HG03095 (cell line): ENCODE measurements around the gene NCOR2.

Source experiments
- ATAC-seq: cut with Tn5 transposase; IDR thresholded peaks from one replicate; pipeline ENCODE4 v1.9.1; 2021; ENCODE audit warnings: moderate library complexity; ENCODE audit not compliant: unreplicated experiment

Gene NCOR2

DNA sequence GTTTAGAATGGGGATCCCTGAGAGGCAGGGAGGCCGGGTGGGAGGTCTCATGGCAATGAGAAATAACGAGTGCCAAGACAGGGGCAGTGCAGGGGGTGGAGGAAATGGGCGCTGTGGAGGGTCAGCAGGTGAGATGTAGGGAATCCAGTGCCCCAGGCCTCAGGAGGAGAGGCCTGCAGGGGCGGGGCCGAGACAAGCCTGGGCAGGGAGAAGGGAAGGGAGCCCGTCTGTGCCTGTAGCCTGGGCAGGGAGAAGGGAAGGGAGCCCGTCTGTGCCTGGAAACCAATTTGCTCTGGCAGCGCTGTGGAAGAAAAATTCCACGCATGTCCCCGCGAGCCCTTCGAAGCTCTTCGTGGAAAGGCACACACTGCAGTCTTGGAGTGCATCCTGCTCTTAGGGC is 10.6 kb upstream of the NCOR2 start:
- ATAC-seq = no peak

DNA sequence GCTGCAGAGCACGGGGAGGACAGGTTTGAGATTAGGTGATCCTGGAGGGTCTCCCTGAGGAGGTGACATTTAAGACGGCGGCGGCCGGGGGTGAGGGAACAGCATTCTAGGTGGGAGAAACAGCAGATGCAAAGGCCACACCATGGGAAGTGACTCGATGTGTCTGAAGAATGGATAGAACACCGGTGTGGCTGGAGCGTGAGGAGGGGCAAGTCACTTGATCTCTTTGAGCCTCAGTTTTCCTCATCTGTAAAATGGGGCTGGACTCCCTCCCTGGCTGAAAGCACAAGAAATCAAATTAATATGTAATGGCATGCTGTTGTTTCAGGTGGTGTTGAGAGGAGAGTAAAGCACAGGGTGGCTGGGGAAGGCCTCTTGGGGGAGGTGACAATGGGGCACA is 10.0 kb upstream of the NCOR2 start:
- ATAC-seq = no peak

GRCh38 chr12:124576061-124576650 is 8.7 kb upstream of the NCOR2 start:
- no peak for ATAC-seq

GRCh38 chr12:124573839-124574786 is 6.7 kb upstream of the NCOR2 start:
- no peak for ATAC-seq

DNA sequence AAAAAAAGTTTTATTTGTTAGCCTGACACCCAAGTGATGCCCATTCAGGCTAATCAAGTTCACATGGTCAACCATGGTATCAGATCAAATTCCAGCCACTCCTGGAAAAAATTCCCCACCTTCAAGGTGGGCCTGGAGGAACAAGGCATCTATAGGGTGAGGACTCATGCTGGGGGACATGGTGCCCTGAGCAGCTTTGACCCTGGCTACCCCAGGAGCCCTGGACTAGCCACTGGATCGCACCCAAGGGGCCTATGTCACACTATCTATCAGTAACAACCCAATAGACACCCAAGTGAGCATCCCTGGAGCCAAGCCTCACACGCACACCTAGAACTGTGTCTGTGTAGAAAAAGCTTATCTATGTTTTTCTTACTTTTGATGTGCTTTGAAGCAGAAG is 4.1 kb upstream of the NCOR2 start:
- ATAC-seq = no peak

- no peak for ATAC-seq
Measured at GRCh38 chr12:124570810-124571209, 3.4 kb upstream of the NCOR2 start.

DNA sequence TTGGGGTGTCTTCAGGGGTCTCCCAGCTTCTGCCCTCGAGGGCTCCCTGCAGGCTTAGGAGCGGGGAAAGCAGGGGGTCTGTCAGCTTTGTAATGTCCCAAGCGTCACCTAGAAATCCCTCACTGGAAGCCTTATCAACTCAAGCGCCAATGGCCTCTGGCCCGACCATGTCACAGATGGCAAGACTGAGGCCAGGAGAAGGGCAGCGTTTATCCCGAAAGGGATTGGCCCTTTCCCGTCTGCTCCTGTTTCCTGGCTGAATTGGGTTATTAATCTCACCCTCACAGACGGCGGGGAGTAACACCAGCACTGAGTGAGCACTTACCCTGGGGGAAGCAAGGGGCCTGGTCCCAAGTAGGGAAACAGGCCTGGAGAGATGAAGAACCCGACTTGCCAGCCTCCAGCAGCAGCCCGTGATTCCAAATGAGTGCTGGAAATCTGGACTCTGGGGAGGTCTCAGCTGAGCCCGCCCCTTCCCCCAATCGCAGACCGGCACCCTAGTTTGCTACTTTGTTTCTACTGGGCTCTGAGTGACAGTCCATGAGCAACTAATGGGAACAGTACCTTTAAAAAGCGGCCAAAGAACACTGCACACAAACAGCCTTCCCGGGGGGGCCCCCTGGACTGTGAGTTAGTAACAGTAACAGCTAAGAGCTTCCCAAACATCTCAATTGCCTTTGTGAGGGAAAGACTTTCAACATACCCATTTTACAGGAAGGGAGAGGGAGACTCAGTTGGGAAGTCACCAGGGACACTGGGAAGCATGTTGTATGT is 2.1 kb upstream of the NCOR2 start:
- ATAC-seq = no peak

DNA sequence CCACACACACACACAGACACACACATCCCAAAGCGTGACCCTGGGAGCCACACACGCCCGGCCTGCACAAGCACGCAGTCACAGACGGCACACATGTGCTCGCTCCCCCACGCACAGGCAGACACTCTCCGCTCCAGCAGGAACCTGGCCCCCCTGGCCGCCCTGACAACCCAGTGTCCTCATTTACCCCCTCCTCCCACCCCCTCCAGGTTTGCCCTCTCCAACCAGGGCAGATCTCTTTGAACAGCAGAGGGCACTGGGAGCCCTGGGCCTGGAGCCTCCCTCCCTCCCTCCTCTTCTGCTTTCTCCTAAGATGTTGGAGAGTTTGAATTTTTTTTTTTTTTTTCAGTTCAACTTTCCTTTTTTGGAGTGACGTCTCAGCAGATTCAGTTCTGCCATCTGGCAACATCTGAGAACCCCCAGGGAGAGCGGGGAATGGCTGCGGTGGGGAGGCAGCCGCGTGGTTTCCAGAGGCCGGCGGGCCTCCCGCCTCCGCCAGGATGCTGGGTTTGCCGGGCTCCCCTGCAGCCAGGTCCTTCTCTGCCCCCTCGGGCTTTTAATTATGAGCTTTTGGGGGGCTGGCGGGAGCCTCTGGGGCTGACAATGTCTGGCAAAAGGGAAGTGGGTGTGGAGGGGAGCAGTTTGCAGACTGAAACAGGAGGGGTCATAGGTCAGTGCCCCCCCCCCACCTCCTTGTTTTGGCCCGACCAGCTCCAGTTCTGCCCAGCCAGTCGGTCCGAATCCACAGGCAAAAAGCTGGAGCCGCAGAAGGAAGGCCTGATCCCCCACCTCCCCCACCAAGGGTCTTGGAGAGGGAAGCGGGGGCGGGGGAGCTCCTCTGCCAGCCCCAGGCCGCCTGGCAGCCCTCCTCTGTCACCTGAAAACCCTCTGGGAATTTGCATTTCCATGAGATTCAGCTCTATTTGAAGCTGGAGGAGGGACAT is 1.3 kb upstream of the NCOR2 start:
- ATAC-seq = no peak

- peak; percentile 40 for ATAC-seq
Measured at GRCh38 chr12:124567673-124568373, 411 bp upstream of the NCOR2 start.

DNA sequence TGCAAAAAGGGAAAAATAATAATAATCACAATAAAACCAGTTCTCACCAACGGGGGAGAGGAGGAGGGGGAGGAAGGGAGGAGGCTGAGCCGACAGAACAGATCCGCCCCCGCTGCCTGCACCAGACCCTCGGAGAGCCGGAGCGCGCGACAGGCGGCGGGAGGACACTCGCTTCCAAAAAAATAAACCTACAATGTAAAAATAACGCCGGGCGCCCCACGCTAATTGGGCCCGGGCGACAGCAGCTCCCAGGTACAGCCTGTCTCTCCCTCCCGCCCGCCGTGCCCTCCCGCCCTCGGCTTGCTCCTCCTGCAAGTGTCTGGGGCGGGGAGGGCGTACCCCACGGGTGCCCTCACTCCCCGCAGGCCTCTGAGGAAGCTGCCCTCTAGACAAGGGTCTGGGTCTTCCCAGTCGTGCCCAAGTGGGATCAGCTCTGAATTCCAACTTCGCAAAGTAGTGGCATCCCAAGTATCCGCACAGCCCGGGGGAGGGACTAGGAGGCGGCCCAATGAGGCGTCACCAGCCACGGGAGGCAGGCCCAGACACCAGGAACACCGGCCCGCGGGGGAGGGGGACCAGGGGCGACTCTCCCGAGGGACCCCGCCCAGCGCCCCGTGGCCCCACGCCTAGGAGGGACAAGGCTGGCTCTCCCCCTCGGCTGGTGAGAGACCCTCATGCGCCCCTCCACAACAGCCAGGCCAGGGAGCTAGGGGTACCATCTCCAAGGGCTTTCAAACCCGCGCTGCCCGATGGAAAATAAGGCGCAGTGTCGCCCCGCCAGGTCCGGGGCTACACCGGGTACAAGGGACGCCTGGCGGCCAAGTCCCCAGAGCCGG is 1.0 kb downstream of the NCOR2 start:
- peak; percentile 35 for ATAC-seq

DNA sequence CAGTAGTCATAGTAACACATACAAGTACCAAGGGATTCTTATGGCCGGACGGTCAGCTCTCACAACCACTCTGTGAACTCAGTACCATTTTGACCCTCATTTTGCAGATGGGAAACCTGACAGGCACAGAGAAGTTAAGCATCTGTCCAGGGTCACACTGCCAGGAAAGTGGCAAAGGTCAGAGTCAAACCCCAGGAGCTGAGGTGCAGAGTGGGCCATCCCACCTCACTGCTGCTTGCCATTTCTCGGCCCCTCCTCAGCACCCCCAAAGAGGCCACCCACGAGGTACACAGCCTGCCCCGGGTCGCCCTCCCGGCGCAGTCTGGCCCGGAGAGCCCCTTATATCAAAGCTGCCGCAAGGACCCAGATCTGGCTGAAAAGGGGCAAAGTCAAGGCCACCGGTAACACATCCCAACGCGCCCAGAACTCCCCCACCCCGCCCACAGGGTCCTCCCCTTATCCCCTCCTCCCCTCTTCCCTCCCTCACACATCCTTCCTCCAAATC is 1.7 kb downstream of the NCOR2 start:
- no peak for ATAC-seq

GRCh38 chr12:124564971-124565491 is 2.4 kb downstream of the NCOR2 start:
- no peak for ATAC-seq

DNA sequence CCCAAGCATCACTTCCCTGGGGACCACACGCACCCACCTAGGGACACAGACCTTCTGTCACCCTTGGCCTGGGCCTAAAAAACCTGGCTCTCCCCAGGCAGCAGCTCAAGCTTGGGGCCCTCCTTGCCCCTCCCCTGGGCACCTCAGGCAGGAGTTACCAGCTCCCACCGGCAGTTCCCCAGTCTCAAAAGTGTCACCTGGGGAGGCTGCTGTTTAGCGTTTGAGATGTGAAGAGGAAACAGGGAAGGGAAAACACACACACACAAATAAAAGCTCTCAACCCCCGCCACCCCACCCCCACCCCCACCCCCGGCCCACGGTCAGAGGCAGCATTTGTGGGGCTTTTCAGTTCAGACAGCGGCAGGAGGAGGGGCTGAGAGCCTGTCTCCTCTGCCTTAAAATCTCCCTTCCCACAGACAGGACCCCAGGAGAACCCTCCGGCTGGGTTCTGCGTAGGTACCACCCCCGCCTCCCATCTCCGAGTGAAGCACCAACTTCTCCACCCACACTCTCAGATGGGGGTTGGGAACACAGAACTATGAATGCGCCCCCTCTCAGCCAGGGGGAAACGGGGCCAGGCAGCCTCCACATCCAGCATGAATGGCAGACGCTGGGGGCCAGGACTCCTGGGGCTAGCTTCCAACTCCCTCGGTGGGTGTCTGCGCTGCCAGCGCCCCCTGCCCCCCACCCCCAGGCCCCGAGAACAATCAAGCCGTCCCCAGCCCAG is 3.0 kb downstream of the NCOR2 start:
- ATAC-seq = no peak

DNA sequence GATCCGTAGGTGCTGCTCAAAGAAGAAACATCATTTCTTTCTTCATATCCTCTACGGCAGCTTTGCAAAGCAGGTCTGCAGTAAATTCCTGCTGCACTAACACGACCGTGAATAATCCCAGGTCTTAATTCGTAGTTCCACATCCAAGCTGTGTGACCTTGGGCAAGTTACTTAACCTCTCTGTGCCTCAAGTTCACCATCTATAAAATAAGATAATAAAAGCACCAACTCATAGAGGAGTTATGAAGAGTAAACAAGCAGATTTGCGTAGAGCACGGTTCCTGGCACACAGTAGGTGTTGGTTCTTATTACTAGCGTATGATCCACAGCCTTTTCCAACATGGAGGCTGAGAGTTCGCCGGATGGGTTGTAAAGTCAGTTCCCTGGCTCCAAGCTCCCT is 3.6 kb downstream of the NCOR2 start:
- no peak for ATAC-seq

GRCh38 chr12:124563401-124563800 is 4.0 kb downstream of the NCOR2 start:
- no peak for ATAC-seq

GRCh38 chr12:124562796-124563181 is 4.6 kb downstream of the NCOR2 start:
- no peak for ATAC-seq

- no peak for ATAC-seq
Measured at GRCh38 chr12:124562018-124562795, 5.2 kb downstream of the NCOR2 start.
